HG02885 (cell line): ENCODE measurements around the gene CDC42BPA.

ENCODE experiments used
- ATAC-seq: cut with Tn5 transposase; IDR thresholded peaks from one replicate; pipeline ENCODE4 v1.9.1; 2021; ENCODE audit warnings: mild to moderate bottlenecking; ENCODE audit not compliant: unreplicated experiment, poor library complexity

CDC42BPA gene

GRCh38 chr1:226976276-226976977 is 341.9 kb downstream of the CDC42BPA start:
- ATAC-seq, result no peak

DNA sequence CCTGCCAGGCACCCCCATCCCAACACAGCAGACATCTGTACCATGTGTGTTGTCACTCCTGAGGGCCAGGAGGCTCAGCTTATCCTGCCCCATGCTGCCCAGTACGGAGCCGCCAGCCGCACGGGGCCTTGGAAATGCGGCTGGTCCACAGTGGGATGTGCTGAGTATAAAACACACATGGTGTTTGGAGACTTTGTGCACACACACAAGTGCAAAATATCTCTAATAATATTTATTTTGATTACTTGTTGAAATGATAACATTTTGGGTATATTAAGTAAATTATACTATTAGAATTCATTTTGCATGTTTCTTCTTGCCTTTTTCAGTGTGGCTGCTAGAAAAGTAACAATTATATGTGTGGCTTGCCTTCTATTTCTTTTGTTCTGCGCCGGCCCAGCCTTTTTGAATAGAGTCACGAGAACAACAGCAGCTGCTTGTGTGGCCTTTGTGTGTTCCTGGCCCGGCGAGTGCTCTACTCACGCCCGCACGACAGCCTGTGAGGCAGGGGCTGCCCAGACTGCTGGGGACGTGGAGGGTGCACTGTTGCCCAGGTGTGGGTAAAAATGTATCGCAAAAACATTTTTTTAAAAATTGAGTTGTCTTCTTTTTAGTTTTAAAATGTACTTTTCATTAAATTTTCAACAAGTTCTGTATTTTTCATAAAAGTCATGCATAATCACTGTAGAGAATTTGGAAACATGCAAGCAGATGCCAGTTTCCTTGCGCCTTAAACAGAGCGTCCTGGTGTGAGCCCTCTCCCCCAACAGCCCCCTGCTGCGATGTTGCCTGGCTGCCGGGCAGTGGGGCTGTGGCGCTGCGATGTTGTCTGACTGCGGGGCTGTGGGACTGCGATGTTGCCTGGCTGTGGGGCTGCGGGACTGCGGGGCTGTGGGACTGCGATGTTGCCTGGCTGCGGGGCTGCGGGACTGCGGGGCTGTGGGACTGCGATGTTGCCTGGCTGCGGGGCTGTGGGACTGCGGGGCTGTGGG is 342.7 kb downstream of the CDC42BPA start:
- ATAC-seq, result no peak

DNA sequence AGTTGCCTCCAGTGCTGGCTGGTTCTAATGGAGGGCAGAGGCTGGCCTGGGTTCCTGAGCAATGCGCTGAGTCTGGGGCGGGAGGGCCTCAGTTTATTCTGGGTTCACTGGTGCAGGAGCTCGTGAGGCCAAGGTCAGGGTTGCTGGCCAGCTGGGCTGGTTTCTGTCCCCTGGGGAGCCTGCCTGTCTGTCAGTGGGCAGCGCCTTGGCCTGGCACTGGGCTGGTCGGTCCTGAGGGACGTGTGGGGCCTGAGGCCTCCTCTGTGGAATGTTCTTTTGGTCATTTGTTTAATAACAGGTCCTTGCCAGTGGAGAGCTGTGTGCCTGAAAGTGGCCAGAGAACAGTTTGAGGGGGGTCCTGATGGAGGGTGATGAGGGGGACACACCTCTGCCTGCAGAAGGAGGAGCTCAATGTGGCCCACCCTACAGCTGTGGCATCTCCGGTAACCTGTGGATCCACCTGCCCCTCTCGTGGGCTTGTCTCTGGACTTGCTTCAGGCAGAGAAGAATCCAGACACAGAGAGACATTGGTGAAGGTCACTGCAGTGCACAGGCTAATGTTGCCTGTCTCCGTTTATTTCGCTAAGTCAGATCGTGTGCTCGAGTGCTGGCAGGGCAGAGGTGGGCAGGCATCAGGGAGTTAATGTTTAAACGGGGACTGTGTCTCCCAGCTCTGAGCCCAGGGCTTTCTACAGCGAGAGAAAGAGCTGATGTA is 343.6 kb downstream of the CDC42BPA start:
- no peak for ATAC-seq

- no peak for ATAC-seq
These were observed 344.3 kb downstream of the CDC42BPA start for GRCh38 chr1:226973898-226974543.

DNA sequence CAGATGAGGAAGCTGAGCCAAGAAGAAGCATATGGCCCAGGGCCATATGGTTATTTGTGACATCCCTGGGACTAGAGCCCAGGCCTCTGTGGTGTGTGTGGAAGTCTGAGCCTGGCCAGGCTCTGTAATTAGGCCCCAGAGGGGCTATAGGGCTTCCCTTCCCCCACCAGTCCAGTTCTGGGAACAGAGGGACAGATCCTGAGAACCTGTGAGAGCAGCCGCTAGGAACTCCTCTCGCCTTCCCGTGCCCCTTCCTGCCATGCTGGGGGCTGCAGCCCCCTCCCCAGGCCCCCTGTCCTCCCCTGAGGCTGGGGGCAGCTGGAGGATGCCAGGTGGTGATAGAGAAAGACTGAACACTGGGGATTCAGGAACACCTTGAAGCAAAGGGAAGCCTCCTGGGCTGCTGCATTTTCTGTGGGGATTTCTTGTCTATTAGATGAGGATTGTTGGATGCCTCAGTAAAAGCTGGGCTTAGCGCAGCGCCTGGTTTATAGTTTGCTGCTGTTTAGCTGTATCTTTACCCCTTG is 344.9 kb downstream of the CDC42BPA start:
- no peak for ATAC-seq

DNA sequence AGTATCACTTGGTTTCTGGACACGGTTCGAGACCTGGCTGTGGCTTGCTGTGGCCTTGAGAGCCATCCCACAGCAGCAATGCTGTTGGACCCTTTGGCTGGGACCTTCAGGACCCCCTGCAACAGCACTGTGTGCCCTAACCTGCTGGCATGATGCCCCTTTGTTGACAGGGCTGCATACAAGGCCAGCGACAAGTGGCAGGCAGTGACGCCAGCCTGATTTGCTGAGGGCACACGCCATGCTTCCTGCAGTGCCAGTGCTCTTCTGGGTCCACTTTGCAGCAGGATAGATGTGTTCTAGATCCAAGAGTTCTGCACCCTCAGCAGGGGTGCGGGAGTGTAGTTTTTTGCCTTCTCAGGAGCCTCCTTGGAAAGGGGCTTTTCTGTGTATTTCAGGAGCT is 345.4 kb downstream of the CDC42BPA start:
- ATAC-seq, result no peak

GRCh38 chr1:226971765-226972164 is 346.5 kb downstream of the CDC42BPA start:
- ATAC-seq, result no peak

DNA sequence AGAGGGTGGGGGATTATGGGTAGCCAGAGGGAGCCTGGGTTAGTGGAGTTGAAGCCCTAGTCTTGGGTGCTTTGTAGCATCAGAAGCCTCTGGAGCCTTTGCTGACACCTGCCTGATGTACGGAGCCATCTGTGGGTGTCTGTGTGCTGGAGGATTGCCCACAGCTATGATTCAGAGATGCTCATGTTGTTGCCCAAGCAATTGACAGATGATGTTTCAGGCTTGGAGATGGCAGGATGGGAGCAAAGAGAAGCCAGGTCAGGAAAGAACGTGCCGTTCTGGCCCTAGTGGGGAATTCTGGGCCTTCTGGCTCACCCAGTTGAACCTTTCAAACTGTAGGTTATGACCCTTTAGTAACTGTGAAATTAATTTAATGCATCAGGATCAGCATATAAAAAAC is 350.6 kb downstream of the CDC42BPA start:
- ATAC-seq, result no peak

DNA sequence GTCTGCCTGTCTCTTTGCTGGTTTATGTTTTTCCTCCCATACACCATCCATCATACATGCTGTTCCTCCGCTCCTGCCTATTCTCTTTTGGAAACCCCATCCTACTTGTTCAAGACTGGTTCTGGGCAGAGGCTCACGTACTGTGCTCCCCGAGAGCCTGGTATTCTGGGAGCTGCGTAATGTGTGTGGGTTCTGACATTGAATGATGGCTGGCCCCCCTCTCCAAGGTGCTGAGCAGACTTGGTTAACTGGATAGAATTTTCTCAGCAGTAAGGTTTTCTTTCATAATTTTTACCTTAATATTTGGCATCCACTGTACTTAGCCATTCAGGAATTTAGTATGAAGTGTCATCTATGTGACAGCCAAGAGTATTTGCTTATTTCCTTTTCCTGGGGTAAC is 351.6 kb downstream of the CDC42BPA start:
- no peak for ATAC-seq

- no peak for ATAC-seq
These were observed 352.5 kb downstream of the CDC42BPA start for GRCh38 chr1:226965581-226966440.

DNA sequence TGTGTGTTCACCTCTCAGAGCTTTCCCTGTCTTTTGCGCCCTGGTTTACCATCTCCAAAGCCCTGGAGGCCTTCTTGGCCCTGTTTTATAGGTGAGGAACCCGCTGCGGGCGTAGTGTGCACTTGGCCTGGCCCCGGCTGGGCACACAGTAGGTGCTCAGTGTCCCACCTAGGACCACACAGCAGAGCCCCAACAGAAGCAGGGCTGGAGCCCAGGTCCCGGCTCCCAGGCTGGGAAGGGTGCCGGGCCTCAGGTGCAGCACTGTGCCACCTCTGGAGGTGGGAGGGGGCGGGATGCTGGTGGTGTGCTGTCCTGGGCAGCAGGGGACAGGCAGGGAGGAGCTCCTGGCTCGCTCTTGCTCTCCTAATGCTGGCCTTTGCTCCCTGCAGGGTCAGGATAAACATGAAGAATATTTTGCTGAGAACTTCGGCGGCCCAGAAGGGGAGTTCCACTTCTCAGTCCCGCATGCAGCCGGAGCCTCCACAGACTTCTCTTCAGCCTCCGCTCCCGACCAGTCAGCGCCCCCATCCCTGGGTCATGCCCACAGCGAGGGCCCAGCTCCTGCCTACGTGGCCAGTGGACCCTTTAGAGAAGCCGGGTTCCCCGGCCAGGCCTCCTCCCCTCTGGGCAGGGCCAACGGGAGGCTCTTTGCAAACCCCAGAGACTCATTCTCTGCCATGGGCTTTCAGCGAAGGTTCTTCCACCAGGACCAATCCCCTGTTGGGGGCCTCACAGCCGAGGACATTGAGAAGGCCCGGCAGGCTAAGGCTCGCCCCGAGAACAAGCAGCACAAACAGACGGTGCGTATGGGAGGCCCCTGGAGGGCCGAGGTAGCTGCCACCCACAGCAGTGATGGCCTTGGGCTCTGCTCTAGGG is 353.4 kb downstream of the CDC42BPA start:
- no peak for ATAC-seq

DNA sequence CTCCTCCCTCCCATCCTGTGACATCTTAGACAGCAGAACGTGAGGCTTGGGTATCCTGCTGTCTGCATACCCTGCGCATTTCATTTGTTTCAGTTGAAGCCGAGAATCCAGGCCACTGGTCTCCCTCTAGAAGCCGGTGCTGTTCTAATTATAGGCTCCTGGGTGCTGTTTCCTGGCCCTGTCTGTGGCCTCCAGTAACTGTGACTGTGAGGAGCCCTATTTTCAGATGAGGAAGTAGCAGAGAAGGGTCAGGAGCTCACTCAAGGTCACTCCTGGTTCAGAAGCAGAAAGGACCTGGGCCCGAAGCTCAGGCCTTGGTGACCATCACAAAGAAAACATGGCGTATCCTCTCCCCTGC is 354.2 kb downstream of the CDC42BPA start:
- ATAC-seq, result no peak

- ATAC-seq, result no peak
These were observed 355.6 kb downstream of the CDC42BPA start for GRCh38 chr1:226962421-226963391.

DNA sequence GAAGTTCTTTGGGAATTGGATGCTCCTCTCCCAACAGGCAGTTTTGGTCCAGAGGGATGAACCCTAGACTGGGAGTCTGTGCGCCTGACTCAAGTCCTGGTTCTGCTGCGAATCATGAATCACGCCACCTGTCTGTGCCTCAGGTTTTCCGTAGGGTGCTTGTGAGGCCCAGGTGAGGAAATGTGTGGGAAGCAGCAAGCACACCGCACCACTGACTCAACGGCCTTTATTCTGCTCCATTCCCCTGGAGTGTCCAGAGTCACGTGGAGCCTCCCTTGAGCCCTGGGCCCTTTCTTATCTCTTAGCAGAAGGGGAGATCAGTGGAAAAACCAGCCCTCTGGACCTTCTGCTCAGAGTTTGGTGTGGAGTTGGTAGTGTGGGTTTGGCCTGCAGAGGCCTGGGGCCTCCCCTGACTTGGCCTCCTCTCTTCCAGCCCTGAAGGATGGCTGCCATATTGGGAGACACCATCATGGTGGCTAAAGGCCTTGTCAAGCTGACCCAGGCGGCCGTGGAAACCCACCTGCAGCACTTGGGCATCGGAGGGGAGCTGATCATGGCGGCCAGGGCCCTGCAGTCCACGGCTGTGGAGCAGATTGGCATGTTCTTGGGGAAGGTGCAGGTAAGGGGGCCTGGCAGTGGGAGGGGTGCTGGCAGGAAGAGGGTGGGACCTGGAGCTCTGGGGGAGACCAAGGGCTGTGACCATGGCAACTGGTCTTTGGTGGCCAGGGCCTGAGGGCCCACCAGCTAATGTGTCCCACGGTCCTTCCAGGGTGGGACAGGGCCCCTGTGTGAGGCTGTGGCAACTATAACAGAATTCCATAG is 357.1 kb downstream of the CDC42BPA start:
- ATAC-seq, result no peak

GRCh38 chr1:226960256-226960655 is 358.0 kb downstream of the CDC42BPA start:
- ATAC-seq, result no peak

- ATAC-seq, result no peak
These were observed 360.0 kb downstream of the CDC42BPA start for GRCh38 chr1:226958300-226958699.
